K562 (cell line): Measurements from ENCODE around the gene ANKRD65. TPM values are rescaled to one million over a fixed set of nuclear protein-coding genes. Genes with fewer than 3 reads are reported as not detected.
A peak's percentile ranks its signal among the peaks of the same experiment; 100 is the strongest.

Experiments used
- ATAC-seq: fragments of 200-7000 bp; cut with Tn5 transposase; 3 replicates; pipeline ENCODE4 v1.9.1; 2020; ENCODE audit warnings: moderate library complexity
- BruUV-seq: library from RNA; stranded (reverse); fragments of 400-500 nt; replicated peaks from 2 replicates; lab custom pipeline; 2021; lab: Mats Ljungman, UMichigan
- CTCF ChIA-PET: fragments of 300-600 bp; formaldehyde crosslinking; extraction: SDS; loops from one replicate; lab custom pipeline; 2021; ENCODE audit warnings: low intra/inter-chr PET ratio; lab: Yijun Ruan, JAX
- POLR2A ChIA-PET: fragments of 300-600, 350-650 bp; sonication (Branson Sonifier 250); formaldehyde crosslinking; extraction: SDS; loops from one replicate; lab custom pipeline; 2021; ENCODE audit warnings: antibody characterized with exemption, inconsistent platforms; lab: Yijun Ruan, JAX
- DNase-seq, 4 experiments: peaks; one replicate each; pipeline versions ENCODE4 v3.0.0 to v3.0.0-alpha.2; 2011 to 2018; ENCODE audit warnings: low spot score in 3 of 4, mixed read lengths in 3 of 4; ENCODE audit errors: extremely low read depth in 1 of 4
- FAIRE-seq: peaks from 2 replicates; lab custom pipeline; 2011; peaks lifted over from hg19 to GRCh38; lab: Jason Lieb, UNC
- H2AFZ ChIP-seq: 2 replicates; pipeline ENCODE4 v1.6.0; 2011; ENCODE audit warnings: low read depth, low read length, control low read depth, inconsistent platforms
- H3K27ac ChIP-seq: fragments of 200-600 bp; 3 replicates; pipeline ENCODE4 v1.8.0; 2011; ENCODE audit warnings: low read depth, mild to moderate bottlenecking, control low read depth, inconsistent platforms, low read length, moderate library complexity, mixed read lengths; ENCODE audit errors: extremely low read depth
- H3K27me3 ChIP-seq, 2 experiments: fragments of 300-600 bp in 1 of 2; 2 replicates in 1 of 2; 3 replicates in 1 of 2; pipeline versions ENCODE4 v1.6.0 to v1.8.0; 2011; ENCODE audit warnings: inconsistent platforms in 2 of 2, low read length in 2 of 2, mild to moderate bottlenecking in 1 of 2, mixed read lengths in 1 of 2, moderate library complexity in 1 of 2; ENCODE audit not compliant: control insufficient read depth in 2 of 2, insufficient read depth in 2 of 2
- H3K36me3 ChIP-seq: fragments of 300-600 bp; 3 replicates; pipeline ENCODE4 v1.8.0; 2011; ENCODE audit warnings: mild to moderate bottlenecking, low read length, inconsistent platforms; ENCODE audit not compliant: control insufficient read depth, insufficient read depth
- H3K4me1 ChIP-seq, 2 experiments: fragments of 200-600 bp in 1 of 2; replicated peaks in 1 of 2; 2 replicates in 1 of 2; 3 replicates in 1 of 2; pipeline versions ENCODE4 v1.5.1 to v1.8.0; 2011; ENCODE audit warnings: inconsistent platforms in 2 of 2, low read length in 2 of 2, mild to moderate bottlenecking in 1 of 2, mixed read lengths in 1 of 2, moderate library complexity in 1 of 2; ENCODE audit not compliant: control insufficient read depth in 2 of 2, insufficient read depth in 2 of 2
- H3K4me2 ChIP-seq: 2 replicates; pipeline ENCODE4 v1.6.1; 2011; ENCODE audit warnings: low read length, control low read depth, inconsistent platforms, mixed read lengths; ENCODE audit not compliant: insufficient read depth
- H3K4me3 ChIP-seq: fragments of 200-600 bp; sonication (generic), shearing (Covaris generic); 2 replicates; pipeline ENCODE4 v1.5.1; 2016; ENCODE audit warnings: control low read depth, inconsistent platforms
- H3K79me2 ChIP-seq: fragments of 200-600 bp; 3 replicates; pipeline ENCODE4 v1.8.0; 2011; ENCODE audit warnings: low read length, inconsistent platforms; ENCODE audit not compliant: control insufficient read depth, insufficient read depth
- H3K9ac ChIP-seq, 2 experiments: 2 replicates each; pipeline versions ENCODE4 v1.6.0 to v1.6.1; 2011; ENCODE audit warnings: low read depth in 2 of 2, low read length in 2 of 2, control low read depth in 1 of 2, inconsistent platforms in 1 of 2, mild to moderate bottlenecking in 1 of 2, mixed read lengths in 1 of 2; ENCODE audit not compliant: insufficient read depth in 1 of 2
- H3K9me1 ChIP-seq: one replicate; pipeline ENCODE4 v1.6.0; 2011; ENCODE audit warnings: inconsistent platforms, mild to moderate bottlenecking, low read length, moderate library complexity; ENCODE audit not compliant: control insufficient read depth, insufficient read depth
- H3K9me3 ChIP-seq: replicated peaks from 2 replicates; pipeline ENCODE4 v1.5.1; 2011; ENCODE audit warnings: low read depth, low read length, inconsistent platforms; ENCODE audit not compliant: control insufficient read depth, insufficient read depth
- H4K20me1 ChIP-seq: replicated peaks from 2 replicates; pipeline ENCODE4 v1.6.1; 2011; ENCODE audit warnings: low read length, inconsistent platforms, mixed read lengths; ENCODE audit not compliant: control insufficient read depth, insufficient read depth
- ATF4 ChIP-seq: fragments of 450-650 bp; formaldehyde crosslinking; IDR thresholded peaks from 2 replicates; pipeline ENCODE4 v1.4.0; 2022; ENCODE audit warnings: mild to moderate bottlenecking, moderate library complexity
- CTCF ChIP-seq, 3 experiments: IDR thresholded peaks in 2 of 3; conservative IDR thresholded peaks in 1 of 3; 2 replicates each; pipeline ENCODE4 v1.5.1; 2011 to 2012; ENCODE audit warnings: low read length in 3 of 3, mild to moderate bottlenecking in 3 of 3, control low read depth in 2 of 3, improper control_type of control experiment in 1 of 3, inconsistent platforms in 1 of 3, low read depth in 1 of 3, mixed read lengths in 1 of 3, moderate library complexity in 1 of 3; ENCODE audit not compliant: insufficient read depth in 2 of 3
- E2F1 ChIP-seq: sonication (generic); formaldehyde crosslinking; IDR thresholded peaks from 2 replicates; pipeline ENCODE4 v1.8.1; 2023; ENCODE audit warnings: mild to moderate bottlenecking, missing genetic modification reagents, moderate library complexity
- HNRNPK ChIP-seq: fragments of 200-400 bp; formaldehyde crosslinking; IDR thresholded peaks from one replicate; pipeline ENCODE4 v1.6.1; 2018; ENCODE audit warnings: mild to moderate bottlenecking, low read depth, low read length; ENCODE audit not compliant: poor library complexity, severe bottlenecking
- HNRNPL ChIP-seq: fragments of 200-400 bp; formaldehyde crosslinking; IDR thresholded peaks from 2 replicates; pipeline ENCODE4 v1.6.1; 2017; ENCODE audit warnings: low read depth, mild to moderate bottlenecking, low read length
- MAX ChIP-seq: sonication (generic); formaldehyde crosslinking; IDR thresholded peaks from 2 replicates; pipeline ENCODE4 v1.9.0; 2022; ENCODE audit warnings: mild to moderate bottlenecking, missing genetic modification reagents
- MYC ChIP-seq, 2 experiments: fragments of 250-450 bp in 1 of 2; sonication (Bioruptor Pico) in 1 of 2; IDR thresholded peaks; 2 replicates each; pipeline versions ENCODE4 v1.5.1 to v1.6.1; 2012 to 2021; ENCODE audit warnings: low read depth in 2 of 2, borderline replicate concordance in 1 of 2, improper control_type of control experiment in 1 of 2, low read length in 1 of 2, mild to moderate bottlenecking in 1 of 2, moderate library complexity in 1 of 2
- NCOR1 ChIP-seq: fragments of 450-650 bp; IDR thresholded peaks from 2 replicates; pipeline ENCODE4 v1.6.1; 2016; ENCODE audit warnings: mild to moderate bottlenecking, moderate library complexity
- NFE2 ChIP-seq: IDR thresholded peaks from 2 replicates; pipeline ENCODE4 v1.6.1; 2014; ENCODE audit warnings: antibody characterized with exemption, low read depth
- NR3C1 ChIP-seq: sonication (generic); formaldehyde crosslinking; IDR thresholded peaks from 2 replicates; pipeline ENCODE4 v1.8.1; 2022; ENCODE audit warnings: missing genetic modification reagents
- RBFOX2 ChIP-seq: fragments of 200-400 bp; formaldehyde crosslinking; IDR thresholded peaks from 2 replicates; pipeline ENCODE4 v1.6.1; 2017; ENCODE audit warnings: low read depth, mild to moderate bottlenecking, low read length, moderate library complexity
- SFPQ ChIP-seq: fragments of 200-400 bp; formaldehyde crosslinking; IDR thresholded peaks from 2 replicates; pipeline ENCODE4 v1.6.1; 2017; ENCODE audit warnings: mild to moderate bottlenecking, low read depth, low read length, moderate library complexity
- TBL1XR1 ChIP-seq, 2 experiments: IDR thresholded peaks; 2 replicates each; pipeline ENCODE4 v1.6.1; 2012; ENCODE audit warnings: improper control_type of control experiment in 2 of 2, low read length in 2 of 2, mild to moderate bottlenecking in 1 of 2
- ZNF239 ChIP-seq: fragments of 250-450 bp; sonication (Bioruptor Pico); IDR thresholded peaks from 2 replicates; pipeline ENCODE4 v1.4.0; 2020; ENCODE audit warnings: mild to moderate bottlenecking
- ZNF274 ChIP-seq: IDR thresholded peaks from 2 replicates; pipeline ENCODE4 v1.6.1; 2011; ENCODE audit warnings: low read depth, mild to moderate bottlenecking, low read length, moderate library complexity, borderline replicate concordance
- WGBS: fragments of 100-300 bp; shearing (Covaris generic); methylation state at CpG from one replicate; pipeline ENCODE4 v1.1.6; 2016; ENCODE audit warnings: low coverage, mixed read lengths; ENCODE audit not compliant: insufficient coverage; ENCODE audit errors: missing lambda C conversion rate; 5-methylcytosine and 5-hydroxymethylcytosine counted together
- in situ Hi-C: fragments of 300-500 bp; cut with MboI; formaldehyde crosslinking; loops from 4 replicates; pipeline ENCODE4 v1.15.0; 2018; ENCODE audit warnings: inconsistent platforms, mixed read lengths
- intact Hi-C: fragments of 100-400 bp; cut with micrococcal nuclease; formaldehyde crosslinking; loops from 2 replicates; pipeline ENCODE4 v1.14.2; 2022
- polyA plus RNA-seq, 8 experiments: library from polyadenylated mRNA; depleted of rRNA in 4 of 8; stranded (reverse) in 5 of 8; unstranded in 3 of 8; fragments of >200 nt; fragmentation: Nextera tagmentation in 2 of 8; fragmentation: Illumina TruSeq in 1 of 8; extraction: Ambion mirVana in 2 of 8; extraction: Trizol in 1 of 8; gene quantifications; 2 replicates each; pipeline versions ENCODE4 v1.2.1 to v1.2.3, GENCODE V29; 2011 to 2014; ENCODE audit warnings: inconsistent platforms in 1 of 8, missing spikeins in 1 of 8
- total RNA-seq, 7 experiments: library from RNA; depleted of rRNA in 6 of 7; stranded (reverse); fragments of >200 nt in 6 of 7; fragmentation: Illumina TruSeq in 2 of 7; extraction: Trizol in 2 of 7; gene quantifications; 2 replicates each; pipeline versions ENCODE4 v1.2.1 to v1.2.3, GENCODE V29; 2011 to 2021; ENCODE audit warnings: low replicate concordance in 1 of 7

Gene ANKRD65
- total and polyA plus RNA-seq, 9 of the 15 experiments (the other 6 are each of a cell fraction or from before 2014, with no cell fraction given): not detected

GRCh38 chr1:1437904-1438376, 16.9 kb upstream of the ANKRD65 start:
- Histone ChIP-seq H3K9me1 (no peaks in the 10 kb centered on the region), H3K79me2 (no peaks in the 10 kb centered on the region; the same call in 2 of the 3 replicates), H4K20me1 (no peaks in the 10 kb centered on the region), H2AFZ (no peak overlapping the region), H3K27ac (no peak overlapping the region), H3K4me2 (no peak overlapping the region), H3K27me3 (no peaks in the 10 kb centered on the region), H3K4me1 (peaks cover 31 to 93% of the 10 kb centered on the region in 2 experiments), H3K4me3 (no peak overlapping the region), H3K9me3 (no peaks in the 10 kb centered on the region), H3K36me3 (no peaks in the 10 kb centered on the region), H3K9ac (peak overlapping the region in 1 of 2 experiments; percentile 24; a peak in 2 of 4 replicates)
- CTCF ChIA-PET: no interaction called here
- DNase-seq (peak in 2 of 4 experiments; percentile 13 to 33), ATAC-seq (no peak), FAIRE-seq (peak; percentile 26)
- 48% methylated on average over 11 of the region's 11 CpGs for WGBS
- intact Hi-C loops (no loop called here), in situ Hi-C loops (no loop called here)
- no TSS peak for BruUV-seq
- POLR2A ChIA-PET: interaction anchor here (0.6 to 1.0 kb wide), 4 partner anchors 14 to 311 kb away, joined by 3 to 4 read pairs (median 3); no protein-coding TSS in a partner anchor
- TF ChIP-seq ATF4 (CRISPR knock-in tag): no peak
- no peak for TF ChIP-seq HNRNPK
- TF ChIP-seq RBFOX2: 0 out of 2 replicates have a peak, but pooled peaks have one; percentile 1
- no peak for TF ChIP-seq E2F1 (CRISPR knock-in tag)
- TF ChIP-seq NR3C1: 0 out of 2 replicates have a peak, but pooled peaks have one; percentile 43
- no peak for TF ChIP-seq ZNF239 (CRISPR knock-in tag)
- TF ChIP-seq SFPQ: no peak
- no peak for TF ChIP-seq HNRNPL
- no peak for TF ChIP-seq MYC (IDR thresholded peaks at IDR 0.05; ENCODE audit: low read depth, low read length)
- no peak for TF ChIP-seq MYC (CRISPR knock-in tag; IDR thresholded peaks at IDR 0.05; ENCODE audit: borderline replicate concordance, low read depth)
- TF ChIP-seq NCOR1: no peak
- no peak for TF ChIP-seq MAX (CRISPR knock-in tag)
- peak in 1 of 3 experiments; percentile 12; a peak in 1 of 6 replicates for TF ChIP-seq CTCF (IDR thresholded peaks at IDR 0.05 in 2 of 3, conservative IDR thresholded peaks at IDR 0.05 in 1 of 3; ENCODE audit: insufficient read depth in 2 of 3, low read depth in 1 of 3, low read length in 3 of 3)
- no peak for TF ChIP-seq ZNF274
- no peak for TF ChIP-seq TBL1XR1 (IDR thresholded peaks at IDR 0.05; ENCODE audit: low read length in 2 of 2)
- no peak for TF ChIP-seq NFE2
